Duodenal mucosa (tissue), 2 donors: ENCODE results near the gene DQX1.
"Not testable (repeated sequence)": the region's sequence is repeated elsewhere in the genome, so short reads cannot be mapped to it uniquely, and the experiment has no call there.

Experiments used
- H3K27ac ChIP-seq: one replicate; pipeline ENCODE4 v1.7.0; 2013; ENCODE audit warnings: low read depth, low read length
- H3K27me3 ChIP-seq, 2 donors: one replicate each; pipeline ENCODE4 v1.7.0; 2013; ENCODE audit warnings: low read length in 2 of 2, control low read depth in 1 of 2; ENCODE audit not compliant: insufficient read depth in 2 of 2, control insufficient read depth in 1 of 2
- H3K36me3 ChIP-seq, 2 donors: one replicate each; pipeline ENCODE4 v1.7.0; 2013; ENCODE audit warnings: low read length in 2 of 2, control low read depth in 1 of 2; ENCODE audit not compliant: insufficient read depth in 2 of 2, control insufficient read depth in 1 of 2
- H3K4me1 ChIP-seq, 2 donors: one replicate each; pipeline ENCODE4 v1.7.0; 2013; ENCODE audit warnings: low read length in 2 of 2, control low read depth in 1 of 2; ENCODE audit not compliant: insufficient read depth in 2 of 2, control insufficient read depth in 1 of 2
- H3K4me3 ChIP-seq, 2 donors: one replicate each; pipeline ENCODE4 v1.7.0; 2013; ENCODE audit warnings: low read length in 2 of 2, low read depth in 1 of 2
- H3K9ac ChIP-seq, 2 donors: one replicate each; pipeline ENCODE4 v1.7.0; 2013; ENCODE audit warnings: low read length in 2 of 2, low read depth in 1 of 2
- H3K9me3 ChIP-seq, 2 donors: one replicate each; pipeline ENCODE4 v1.7.0; 2013; ENCODE audit warnings: low read length in 2 of 2, control low read depth in 1 of 2; ENCODE audit not compliant: control insufficient read depth in 1 of 2

Gene DQX1

GRCh38 chr2:74496997-74497776, 28.8 kb downstream of the DQX1 start:
- Histone ChIP-seq H3K4me3 (peak overlapping the region; percentile 74 to 82), H3K9ac (peak overlapping the region; percentile 38 to 64), H3K36me3 (peaks cover 16 to 21% of the 10 kb centered on the region in 2 donors), H3K27me3 (peaks cover 0 to 12% of the 10 kb centered on the region in 2 donors), H3K4me1 (peaks cover 32 to 43% of the 10 kb centered on the region in 2 donors), H3K27ac (no peak overlapping the region), H3K9me3 (no peaks in the 10 kb centered on the region)

- no peak overlapping the region for H3K9ac ChIP-seq
- peaks cover 31 to 38% of the 10 kb centered on the region in 2 donors for H3K36me3 ChIP-seq
- peaks cover 21 to 34% of the 10 kb centered on the region in 2 donors for H3K4me1 ChIP-seq
- no peak overlapping the region for H3K4me3 ChIP-seq
- H3K9me3 ChIP-seq = no peaks in the 10 kb centered on the region
- no peak overlapping the region for H3K27ac ChIP-seq
- H3K27me3 ChIP-seq = peaks cover 0 to 12% of the 10 kb centered on the region in 2 donors
Observed at GRCh38 chr2:74495440-74495839, 30.6 kb downstream of the DQX1 start.

GRCh38 chr2:74493546-74493945, 32.5 kb downstream of the DQX1 start:
- Histone ChIP-seq H3K9me3 (no peaks in the 10 kb centered on the region), H3K4me3 (no peak overlapping the region), H3K36me3 (peaks cover 31 to 43% of the 10 kb centered on the region in 2 donors), H3K9ac (no peak overlapping the region), H3K27me3 (peaks cover 0 to 5% of the 10 kb centered on the region in 2 donors), H3K4me1 (peaks cover 15 to 33% of the 10 kb centered on the region in 2 donors), H3K27ac (no peak overlapping the region)

GRCh38 chr2:74491648-74492544, 34.1 kb downstream of the DQX1 start:
- no peak overlapping the region for H3K27ac ChIP-seq
- no peak overlapping the region for H3K9ac ChIP-seq
- H3K4me3 ChIP-seq = no peak overlapping the region
- H3K9me3 ChIP-seq = no peaks in the 10 kb centered on the region
- H3K4me1 ChIP-seq = peaks cover 17 to 25% of the 10 kb centered on the region in 2 donors
- H3K27me3 ChIP-seq = no peaks in the 10 kb centered on the region
- peaks cover 31 to 53% of the 10 kb centered on the region in 2 donors for H3K36me3 ChIP-seq

- Histone ChIP-seq H3K4me3 (no peak overlapping the region), H3K4me1 (peaks cover 17 to 25% of the 10 kb centered on the region in 2 donors), H3K9ac (no peak overlapping the region), H3K36me3 (peaks cover 31 to 66% of the 10 kb centered on the region in 2 donors), H3K27ac (no peak overlapping the region), H3K27me3 (no peaks in the 10 kb centered on the region), H3K9me3 (no peaks in the 10 kb centered on the region)
Observed at GRCh38 chr2:74489906-74490305, 36.1 kb downstream of the DQX1 start.

- Histone ChIP-seq H3K4me1 (peaks cover 17 to 25% of the 10 kb centered on the region in 2 donors), H3K27ac (no peak overlapping the region), H3K9me3 (no peaks in the 10 kb centered on the region), H3K9ac (peak overlapping the region; percentile 3 to 47), H3K4me3 (peak overlapping the region in 1 of 2 donors; percentile 28), H3K36me3 (peaks cover 30 to 64% of the 10 kb centered on the region in 2 donors), H3K27me3 (no peaks in the 10 kb centered on the region)
Observed at GRCh38 chr2:74488643-74489481, 37.2 kb downstream of the DQX1 start.

- Histone ChIP-seq H3K9ac (no peak overlapping the region), H3K27ac (no peak overlapping the region), H3K9me3 (no peaks in the 10 kb centered on the region), H3K4me1 (peaks cover 25 to 40% of the 10 kb centered on the region in 2 donors), H3K36me3 (peaks cover 5 to 37% of the 10 kb centered on the region in 2 donors), H3K4me3 (no peak overlapping the region), H3K27me3 (no peaks in the 10 kb centered on the region)
Observed at GRCh38 chr2:74486141-74486540, 39.9 kb downstream of the DQX1 start.

- H3K4me3 ChIP-seq = peak overlapping the region; percentile 92 to 96
- not testable (repeated sequence) for H3K9me3 ChIP-seq, H3K27me3 ChIP-seq, H3K27ac ChIP-seq
- peaks cover 0 to 33% of the 10 kb centered on the region in 2 donors for H3K36me3 ChIP-seq
- peak overlapping the region; percentile 67 to 98 for H3K9ac ChIP-seq
- peaks cover 27 to 36% of the 10 kb centered on the region in 2 donors for H3K4me1 ChIP-seq
Observed at GRCh38 chr2:74483675-74484164, 42.3 kb downstream of the DQX1 start.

GRCh38 chr2:74482801-74483674, 43.0 kb downstream of the DQX1 start, which contains the start of the genes CCDC142 and TTC31:
CCDC142 (minus strand) TSS chr2:74482998; CDS start chr2:74482837, 161 bp downstream.
TTC31 (plus strand) TSS chr2:74483081; CDS start chr2:74483096, 15 bp downstream.
- Histone ChIP-seq H3K9ac (peak within 1 kb of the TSS; percentile 67 to 98), H3K9me3 (no peaks in the 10 kb centered on the region), H3K27ac (peak within 1 kb of the TSS; percentile 84), H3K27me3 (no peaks in the 10 kb centered on the region), H3K4me1 (peaks cover 21 to 29% of the 10 kb centered on the region in 2 donors), H3K4me3 (peak within 1 kb of the TSS; percentile 92 to 96), H3K36me3 (peaks cover 0 to 28% of the 10 kb centered on the region in 2 donors)
